Cardiac fibroblast (primary cell): ENCODE data around the gene C10orf71.

ENCODE experiments used
- DNase-seq, 2 donors: peaks; one replicate each; pipeline versions ENCODE4 v3.0.0 to v3.0.0-alpha.2; 2010; ENCODE audit warnings: low read depth in 2 of 2
- H3K4me3 ChIP-seq, 2 donors: replicated peaks in 1 of 2; 1 replicate in 1 of 2; 2 replicates in 1 of 2; pipeline ENCODE4 v1.5.1; 2011; ENCODE audit warnings: low read depth in 2 of 2, low read length in 2 of 2, mild to moderate bottlenecking in 2 of 2, moderate library complexity in 1 of 2
- CTCF ChIP-seq: IDR thresholded peaks from one replicate; pipeline ENCODE4 v1.5.1; 2011; ENCODE audit warnings: low read depth, mild to moderate bottlenecking, low read length, inconsistent platforms

Gene C10orf71

DNA sequence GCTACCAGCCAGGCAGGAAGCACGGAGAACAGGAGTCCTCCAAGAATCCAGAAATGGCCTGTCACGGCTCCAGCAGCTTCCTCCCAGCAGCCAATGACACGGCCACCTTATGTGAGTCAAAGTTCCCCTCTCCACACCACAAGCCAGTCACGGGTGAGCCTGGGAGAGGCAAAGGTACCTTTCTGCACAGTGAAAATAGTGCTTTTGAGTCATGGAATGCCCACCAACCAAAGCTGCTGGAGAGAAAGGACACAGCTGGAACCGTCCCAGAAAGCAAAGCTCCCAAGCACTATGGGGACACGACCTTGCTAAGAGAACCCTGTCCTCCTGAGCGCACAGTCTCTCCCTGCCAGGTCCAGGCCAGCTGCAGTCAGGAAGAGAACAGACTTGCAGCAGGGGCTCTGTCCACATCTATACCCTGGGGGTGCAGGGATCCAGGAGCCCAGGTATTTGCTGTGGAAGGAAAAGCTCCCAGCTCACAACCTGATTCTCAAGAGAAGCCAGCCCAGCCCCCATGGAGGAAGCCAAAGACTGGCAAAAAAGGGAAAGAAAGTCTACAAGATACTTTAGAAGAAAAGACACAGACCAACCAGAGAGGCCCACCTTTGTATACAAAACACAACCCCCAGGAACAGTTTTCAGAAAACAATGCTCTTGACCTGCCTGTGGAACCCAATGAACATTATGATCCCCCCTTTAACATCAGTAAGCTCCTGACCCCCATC lies 24.4 kb downstream of the C10orf71 start:
- no peak for DNase-seq
- H3K4me3 ChIP-seq, result no peak overlapping the region
- no peak for TF ChIP-seq CTCF

GRCh38 chr10:49323896-49324270 lies 24.9 kb downstream of the C10orf71 start:
- DNase-seq, result no peak
- H3K4me3 ChIP-seq, result no peak overlapping the region
- TF ChIP-seq CTCF, result no peak

- H3K4me3 ChIP-seq, result no peak overlapping the region
- DNase-seq, result peak in 1 of 2 donors; percentile 3
- TF ChIP-seq CTCF, result no peak
Observed at GRCh38 chr10:49324711-49325110, 25.7 kb downstream of the C10orf71 start.

DNA sequence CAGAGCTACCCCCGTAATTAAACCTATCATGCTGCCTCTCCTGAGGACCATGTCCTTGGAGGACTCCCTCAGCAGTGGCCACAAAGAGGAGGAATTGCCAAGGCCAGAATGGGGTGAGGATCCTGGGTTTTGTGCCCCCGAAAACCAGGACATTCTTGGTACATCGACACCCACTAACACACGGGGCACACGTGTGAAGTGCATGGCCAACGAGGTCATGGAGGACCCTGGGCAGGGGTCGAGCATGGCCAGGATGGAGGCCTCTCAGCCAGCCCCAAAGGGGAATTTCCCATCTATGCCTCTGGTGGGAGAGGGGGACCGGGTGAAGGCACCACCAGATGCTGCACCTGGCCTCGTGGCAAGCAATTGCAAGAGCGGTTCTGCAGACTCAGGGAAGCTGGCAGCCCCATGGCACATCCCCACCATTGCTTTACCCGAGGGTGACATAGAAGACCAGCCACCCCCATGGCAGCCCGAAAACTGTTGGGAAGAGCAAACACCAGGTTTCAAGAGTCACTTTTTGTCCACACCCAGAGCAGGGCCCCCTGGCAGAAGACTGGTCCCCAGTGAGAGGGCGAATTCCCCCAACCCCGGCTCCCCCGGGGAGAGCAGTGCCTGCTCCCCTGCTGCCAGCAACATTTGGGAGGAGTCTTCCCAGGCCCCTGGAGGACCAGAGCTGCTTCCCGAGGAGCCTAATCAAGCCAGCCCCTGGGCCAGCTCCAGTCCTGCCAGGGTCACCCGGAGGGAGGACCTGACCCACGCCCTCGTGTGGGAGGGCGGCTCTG lies 26.4 kb downstream of the C10orf71 start:
- H3K4me3 ChIP-seq, result no peak overlapping the region
- no peak for DNase-seq
- TF ChIP-seq CTCF, result no peak

GRCh38 chr10:49325916-49326783 lies 27.2 kb downstream of the C10orf71 start:
- TF ChIP-seq CTCF, result no peak
- DNase-seq, result no peak
- H3K4me3 ChIP-seq, result no peak overlapping the region

DNA sequence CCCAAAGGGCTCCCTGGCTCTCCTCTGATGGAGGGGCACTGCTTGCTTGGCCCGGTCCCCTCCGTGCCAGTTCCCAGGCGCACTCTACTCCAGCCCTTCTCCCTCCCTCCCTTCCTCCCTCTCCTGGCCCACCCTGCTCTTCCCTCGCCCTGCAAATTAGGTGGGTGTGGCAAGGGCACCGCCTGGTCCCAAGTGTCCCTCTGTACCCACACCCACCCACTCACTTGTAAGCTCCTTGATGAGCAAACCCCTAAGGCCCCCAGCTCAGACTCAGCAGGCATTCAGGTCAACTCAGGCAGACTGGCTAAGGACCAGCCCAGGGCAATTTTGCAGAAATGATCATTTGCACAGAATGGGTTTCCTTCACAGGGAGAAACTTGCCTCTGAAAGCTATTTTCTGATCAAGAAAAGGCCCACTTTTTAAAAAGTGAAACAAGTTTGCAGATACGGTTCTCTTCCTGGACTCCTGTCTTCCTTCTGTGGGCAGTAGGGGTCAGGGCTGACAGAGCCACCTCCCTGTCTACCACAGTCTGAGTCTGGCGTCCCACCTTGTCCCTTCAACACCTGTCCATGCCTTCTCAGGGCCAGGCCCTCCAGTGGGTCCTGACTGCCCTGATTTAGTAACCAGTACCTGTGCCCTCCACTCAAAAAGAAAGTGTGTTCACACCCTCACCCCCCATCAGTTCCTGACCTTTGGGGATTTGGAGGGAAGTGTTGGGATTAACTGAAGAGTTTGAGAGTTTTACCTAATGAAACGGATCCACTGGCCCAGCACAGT lies 28.3 kb downstream of the C10orf71 start:
- TF ChIP-seq CTCF, result no peak
- DNase-seq, result no peak
- H3K4me3 ChIP-seq, result no peak overlapping the region
